GM12872 (cell line): ENCODE data around the gene RRP12.

Experiments used
- TF ChIP-seq, protein P1 (sequence below): IDR thresholded peaks from 3 replicates; pipeline ENCODE4 v1.5.1; 2011; ENCODE audit warnings: low read depth, mild to moderate bottlenecking, low read length, moderate library complexity; ENCODE audit not compliant: insufficient read depth

The RRP12 gene

DNA sequence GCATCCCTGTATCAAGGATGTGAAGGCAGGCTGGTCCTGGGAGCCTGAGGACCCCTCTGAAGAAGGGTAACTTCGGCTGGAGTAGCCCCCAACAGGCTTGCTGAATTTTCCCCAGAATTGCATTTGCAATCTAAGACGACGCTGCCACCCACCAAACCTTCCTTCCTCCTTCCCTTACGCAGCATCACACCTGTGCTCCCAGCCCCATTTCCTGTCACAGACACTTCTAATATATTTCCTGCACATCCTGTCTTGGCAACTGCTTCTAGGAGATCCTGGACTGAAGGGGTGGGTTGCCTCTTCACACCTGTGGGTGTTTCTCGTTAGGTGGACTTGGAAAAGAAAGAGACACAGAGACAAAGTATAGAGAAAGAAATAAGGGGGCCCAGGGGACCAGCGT lies 15.4 kb upstream of the RRP12 start:
- TF ChIP-seq, protein P1, sequence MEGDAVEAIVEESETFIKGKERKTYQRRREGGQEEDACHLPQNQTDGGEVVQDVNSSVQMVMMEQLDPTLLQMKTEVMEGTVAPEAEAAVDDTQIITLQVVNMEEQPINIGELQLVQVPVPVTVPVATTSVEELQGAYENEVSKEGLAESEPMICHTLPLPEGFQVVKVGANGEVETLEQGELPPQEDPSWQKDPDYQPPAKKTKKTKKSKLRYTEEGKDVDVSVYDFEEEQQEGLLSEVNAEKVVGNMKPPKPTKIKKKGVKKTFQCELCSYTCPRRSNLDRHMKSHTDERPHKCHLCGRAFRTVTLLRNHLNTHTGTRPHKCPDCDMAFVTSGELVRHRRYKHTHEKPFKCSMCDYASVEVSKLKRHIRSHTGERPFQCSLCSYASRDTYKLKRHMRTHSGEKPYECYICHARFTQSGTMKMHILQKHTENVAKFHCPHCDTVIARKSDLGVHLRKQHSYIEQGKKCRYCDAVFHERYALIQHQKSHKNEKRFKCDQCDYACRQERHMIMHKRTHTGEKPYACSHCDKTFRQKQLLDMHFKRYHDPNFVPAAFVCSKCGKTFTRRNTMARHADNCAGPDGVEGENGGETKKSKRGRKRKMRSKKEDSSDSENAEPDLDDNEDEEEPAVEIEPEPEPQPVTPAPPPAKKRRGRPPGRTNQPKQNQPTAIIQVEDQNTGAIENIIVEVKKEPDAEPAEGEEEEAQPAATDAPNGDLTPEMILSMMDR = no peak

DNA sequence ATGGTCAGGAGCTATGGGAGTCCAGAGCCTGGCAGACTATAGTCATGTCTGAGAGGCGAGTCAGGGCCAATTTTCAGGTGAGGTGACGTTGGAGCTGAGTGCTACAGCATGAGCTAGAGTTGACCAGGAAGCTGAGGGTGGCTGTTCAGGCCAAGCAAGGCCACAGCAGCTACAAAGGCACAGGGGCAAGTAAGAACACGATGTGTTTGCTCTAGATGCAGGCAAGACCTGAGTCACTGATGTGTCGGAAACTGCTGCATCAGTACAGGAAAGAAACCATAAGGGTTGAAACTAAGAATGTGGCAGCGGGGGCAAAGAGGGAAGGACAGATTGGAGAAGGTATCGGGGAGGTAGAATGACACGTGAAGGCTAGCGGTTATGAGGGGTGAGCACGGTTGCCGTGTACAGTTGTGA lies 11.8 kb upstream of the RRP12 start:
- TF ChIP-seq, protein P1 = no peak

DNA sequence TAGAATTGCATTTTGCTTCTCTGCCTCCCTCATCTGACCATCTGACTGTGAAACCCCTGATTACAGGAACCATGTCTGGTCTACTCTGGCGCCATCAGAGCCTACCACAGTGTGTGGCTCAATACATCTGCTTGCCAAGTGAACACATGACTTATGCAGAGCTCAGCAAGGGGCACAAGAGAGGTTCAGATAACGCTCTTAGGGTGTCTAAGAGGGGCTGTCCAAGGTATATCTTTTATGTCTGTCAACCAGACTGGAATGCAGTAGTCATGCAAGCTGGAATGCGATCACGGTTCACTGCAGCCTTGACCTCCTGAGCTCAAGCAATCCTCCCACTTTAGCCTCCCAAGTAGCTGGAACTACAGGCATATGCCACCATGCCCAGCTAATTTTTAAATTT lies 10.3 kb upstream of the RRP12 start:
- TF ChIP-seq, protein P1 = no peak

DNA sequence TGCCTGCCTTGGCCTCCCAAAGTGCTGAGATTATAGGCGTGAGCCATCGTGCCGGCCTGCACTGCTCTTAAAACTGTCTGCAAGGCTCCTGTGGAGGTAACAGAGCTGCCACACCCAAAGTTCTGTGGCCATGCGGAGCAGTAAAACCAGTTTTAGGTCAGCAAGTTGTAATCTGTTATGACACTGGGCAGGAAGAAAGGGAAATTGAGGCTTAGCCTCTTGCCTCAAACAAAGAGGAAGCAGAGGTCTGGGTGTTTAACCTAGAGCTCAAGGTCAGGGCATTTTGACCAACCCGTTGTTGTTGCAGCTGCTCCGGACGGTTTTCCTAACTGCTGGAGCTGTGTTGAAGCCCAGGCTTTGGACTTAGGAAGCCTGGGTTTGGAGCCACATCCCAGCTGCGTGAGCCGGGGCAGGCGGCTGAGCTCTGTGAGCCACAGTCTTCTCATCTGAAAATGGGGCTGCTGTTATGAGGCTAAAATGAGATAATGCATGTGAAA lies 7.4 kb upstream of the RRP12 start:
- TF ChIP-seq, protein P1 = no peak

DNA sequence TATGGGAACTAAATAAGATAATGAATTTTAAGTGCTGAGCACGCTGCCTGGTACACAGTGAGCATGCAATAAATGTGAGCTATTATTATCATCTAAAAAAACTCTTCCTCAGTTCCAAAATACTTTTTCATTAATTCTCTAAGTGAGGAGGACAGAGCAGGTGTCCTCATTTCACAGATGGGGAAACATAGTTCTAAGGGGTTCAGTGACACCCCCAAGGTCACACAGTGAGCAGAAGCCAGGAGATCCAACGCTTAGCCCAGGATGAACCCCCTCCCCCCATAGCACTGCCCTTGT lies 6.8 kb upstream of the RRP12 start:
- TF ChIP-seq, protein P1 = no peak

DNA sequence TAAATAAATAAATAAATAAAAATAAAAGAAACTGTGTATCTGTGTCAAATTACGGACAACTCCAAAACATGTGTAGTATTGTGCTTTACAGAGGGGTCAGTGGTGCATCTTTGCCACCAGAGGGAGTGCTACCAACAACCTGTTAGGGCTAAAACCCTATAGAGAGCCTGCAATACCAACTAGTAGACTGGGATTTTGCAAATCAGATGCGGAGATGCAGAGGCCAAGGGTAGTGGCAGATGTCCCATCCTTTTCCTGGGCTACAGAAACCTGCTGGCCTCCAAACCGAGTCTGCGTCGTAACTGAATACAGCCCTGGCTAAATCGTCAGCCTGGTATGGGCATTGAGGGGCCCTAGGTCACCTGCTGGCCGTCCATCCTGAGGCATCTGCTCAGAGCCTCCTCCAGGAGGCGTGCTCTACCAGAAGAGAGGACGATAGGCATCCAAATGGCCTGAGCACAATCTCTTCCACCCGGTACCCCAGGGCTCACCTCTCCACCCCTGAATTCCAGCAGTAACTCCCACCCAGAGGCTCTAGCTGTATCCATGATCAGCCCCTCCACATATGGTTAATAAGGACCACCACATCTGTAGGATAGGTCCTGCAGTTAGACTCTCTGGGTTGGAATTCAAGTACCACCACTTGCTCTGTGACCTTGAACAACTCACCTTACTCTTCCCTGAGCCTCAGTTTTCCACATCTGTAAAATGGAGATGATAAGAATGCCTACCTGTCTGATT lies 6.2 kb upstream of the RRP12 start:
- TF ChIP-seq, protein P1 = peak; percentile 68

DNA sequence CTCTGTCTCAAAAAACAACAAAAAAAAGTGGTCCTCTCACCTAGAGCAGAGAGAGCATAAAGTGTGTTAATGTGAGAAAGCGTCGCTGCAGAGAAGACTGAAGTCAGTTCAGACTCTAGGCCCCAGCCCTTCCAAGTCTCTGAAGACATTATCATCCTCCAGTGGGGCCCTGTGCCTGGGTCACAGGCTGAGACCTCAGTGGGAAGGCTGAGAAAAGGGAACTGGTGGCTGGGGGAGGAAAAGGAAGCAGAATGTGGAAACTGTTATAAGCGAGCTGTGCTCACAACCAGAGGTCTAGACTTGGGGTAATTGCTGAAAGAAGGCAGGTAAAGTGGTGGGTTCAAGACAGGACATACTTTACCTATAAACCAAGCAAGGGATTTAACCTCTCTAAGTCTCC lies 4.9 kb upstream of the RRP12 start:
- TF ChIP-seq, protein P1 = no peak
